Lung (tissue), 12 donors: ENCODE data around the gene ESAM. TPM values are rescaled to one million over a fixed set of nuclear protein-coding genes. Genes with fewer than 3 reads are reported as not detected.

Experiments used
- ATAC-seq: fragments of 200-7000 bp; cut with Tn5 transposase; one replicate; pipeline ENCODE4 v1.9.1; 2020; ENCODE audit warnings: moderate number of reproducible peaks; ENCODE audit not compliant: insufficient read depth, low FRiP score
- DNase-seq, 3 donors: peaks; one replicate each; pipeline ENCODE4 v3.0.0-alpha.2; 2013 to 2017
- H3K27ac ChIP-seq, 2 donors: one replicate each; pipeline ENCODE4 v1.5.1; 2013; ENCODE audit warnings: mild to moderate bottlenecking in 2 of 2, moderate library complexity in 2 of 2, control low read depth in 1 of 2, inconsistent platforms in 1 of 2, low read depth in 1 of 2, low read length in 1 of 2
- H3K27me3 ChIP-seq, 3 donors: one replicate each; pipeline ENCODE4 v1.5.1; 2013; ENCODE audit warnings: low read length in 2 of 3; ENCODE audit not compliant: control insufficient read depth in 3 of 3, insufficient read depth in 3 of 3
- H3K36me3 ChIP-seq, 4 donors: one replicate each; pipeline ENCODE4 v1.5.1; 2013; ENCODE audit warnings: low read length in 4 of 4, mild to moderate bottlenecking in 1 of 4, moderate library complexity in 1 of 4; ENCODE audit not compliant: control insufficient read depth in 4 of 4, insufficient read depth in 4 of 4
- H3K4me1 ChIP-seq, 5 donors: one replicate each; pipeline ENCODE4 v1.5.1; 2013; ENCODE audit warnings: low read length in 5 of 5, mild to moderate bottlenecking in 2 of 5, moderate library complexity in 1 of 5; ENCODE audit not compliant: control insufficient read depth in 5 of 5, insufficient read depth in 5 of 5
- H3K4me3 ChIP-seq: one replicate; pipeline ENCODE4 v1.5.1; 2013; ENCODE audit warnings: mild to moderate bottlenecking, control low read depth, moderate library complexity
- H3K9ac ChIP-seq, 2 donors: one replicate each; pipeline ENCODE4 v1.5.1; 2013; ENCODE audit warnings: low read length in 2 of 2, control low read depth in 1 of 2; ENCODE audit not compliant: insufficient read depth in 1 of 2
- H3K9me3 ChIP-seq, 4 donors: one replicate each; pipeline ENCODE4 v1.5.1; 2013; ENCODE audit warnings: low read length in 3 of 4, mild to moderate bottlenecking in 1 of 4, moderate library complexity in 1 of 4; ENCODE audit not compliant: control insufficient read depth in 4 of 4, insufficient read depth in 3 of 4
- CTCF ChIP-seq: IDR thresholded peaks from 2 replicates; pipeline ENCODE4 v1.5.1; 2012; ENCODE audit warnings: mild to moderate bottlenecking; ENCODE audit errors: control extremely low read depth, extremely low read depth
- WGBS, 2 donors: extraction: QIAGEN DNeasy Blood & Tissue Kit; methylation state at CpG; one replicate each; pipeline ENCODE4 v1.1.7; 2013; 5-methylcytosine and 5-hydroxymethylcytosine counted together
- polyA plus RNA-seq, 2 donors: library from polyadenylated mRNA; stranded (reverse); fragments of 200-250 nt; gene quantifications; one replicate each; pipeline ENCODE4 v1.2.1, GENCODE V29; 2013
- total RNA-seq, 2 donors: library from RNA; depleted of rRNA in 1 of 2; stranded (reverse); fragments of >200 nt in 1 of 2; gene quantifications; one replicate each; pipeline ENCODE4 v1.2.1, GENCODE V29; 2014 to 2021
- donor health status: control.
- donor health status: control.
- donor health status: Bipolar disorder and iron deficiency.
- donor health status: healthy.
- donor health status: DM: yes; HTN: yes; CAD: no.

Gene ESAM
- total and polyA plus RNA-seq, 4 donors = 77.7 to 142 (median 130) TPM

DNA sequence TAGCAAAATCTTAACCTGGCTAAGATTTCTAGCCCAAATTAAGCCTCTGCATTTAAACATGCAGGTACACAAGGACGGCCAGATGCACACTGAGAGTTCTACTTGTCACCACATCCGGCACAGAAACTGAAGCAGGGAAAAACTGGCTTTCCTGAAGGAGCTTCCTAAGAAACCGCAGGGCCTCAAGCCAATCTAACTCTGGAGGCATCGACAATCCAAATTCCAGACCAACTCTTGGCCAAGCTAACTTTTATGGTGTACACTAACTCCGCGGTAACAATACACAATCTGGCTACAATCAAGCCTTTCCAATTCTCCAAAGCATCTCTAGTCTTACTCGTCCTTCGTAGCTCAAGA is 36.9 kb upstream of the ESAM start:
- no peak for TF ChIP-seq CTCF
- ATAC-seq = no peak
- peak; percentile 35 to 75 (median 70) for DNase-seq
- Histone ChIP-seq H3K9me3 (no peaks in the 10 kb centered on the region), H3K36me3 (no peaks in the 10 kb centered on the region), H3K9ac (peak overlapping the region; percentile 50 to 87), H3K4me3 (peak overlapping the region; percentile 100), H3K27ac (peak overlapping the region; percentile 96 to 100), H3K4me1 (peaks cover 0 to 29% (median 7%) of the 10 kb centered on the region in 5 donors), H3K27me3 (no peaks in the 10 kb centered on the region)
- 3 to 6% methylated on average over 8 of the region's 8 CpGs for WGBS, 2 donors

GRCh38 chr11:124796312-124796711 is 34.2 kb upstream of the ESAM start:
- DNase-seq = no peak
- no peak overlapping the region for H3K27ac ChIP-seq
- no peaks in the 10 kb centered on the region for H3K9me3 ChIP-seq
- H3K36me3 ChIP-seq = no peaks in the 10 kb centered on the region
- WGBS, 2 donors = 89 to 95% methylated on average over 3 of the region's 3 CpGs
- H3K4me1 ChIP-seq = peaks cover 0 to 31% (median 11%) of the 10 kb centered on the region in 5 donors
- no peak for ATAC-seq
- no peak overlapping the region for H3K9ac ChIP-seq
- no peak overlapping the region for H3K4me3 ChIP-seq
- no peaks in the 10 kb centered on the region for H3K27me3 ChIP-seq
- TF ChIP-seq CTCF = no peak

DNA sequence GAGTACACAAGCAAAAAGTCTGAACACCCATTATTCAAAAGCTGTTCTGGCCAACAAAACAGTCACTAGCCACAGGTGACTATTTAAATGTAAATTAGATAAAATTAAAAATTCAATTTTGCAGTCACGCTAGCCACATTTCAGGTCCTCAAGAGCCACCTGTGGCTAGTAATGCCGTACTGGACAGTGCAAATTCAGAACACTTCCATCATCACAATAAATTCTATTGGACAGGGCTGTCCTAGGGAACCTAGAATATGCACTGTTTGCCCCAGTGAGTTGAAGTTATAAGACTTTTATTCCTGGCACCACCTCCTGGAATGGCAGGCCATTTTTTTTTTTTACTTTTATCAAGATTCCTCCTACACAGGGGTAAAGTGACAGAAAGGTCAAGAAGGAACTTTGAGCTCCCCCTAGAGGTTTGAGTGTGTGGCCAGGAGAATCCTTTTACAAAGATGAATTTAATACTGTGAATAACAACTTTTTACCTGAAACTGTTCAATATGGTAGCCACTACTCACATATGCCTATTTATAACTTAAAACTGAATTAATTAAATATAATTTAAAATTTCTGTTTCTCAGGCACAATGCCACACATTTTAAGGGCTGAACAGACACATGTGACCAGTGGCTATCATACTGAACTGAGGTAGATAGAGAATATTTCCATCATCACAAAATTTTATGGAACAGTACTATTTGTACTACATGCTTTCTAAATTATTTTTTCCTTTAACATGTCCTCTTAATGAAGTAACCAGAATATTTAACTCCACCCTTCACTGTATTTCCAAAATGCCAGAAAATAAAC is 31.6 kb upstream of the ESAM start:
- DNase-seq (peak in 2 of 3 donors; percentile 40 to 62), ATAC-seq (peak; percentile 71)
- Histone ChIP-seq H3K9me3 (no peaks in the 10 kb centered on the region), H3K27me3 (no peaks in the 10 kb centered on the region), H3K27ac (no peak overlapping the region), H3K4me3 (no peak overlapping the region), H3K36me3 (no peaks in the 10 kb centered on the region), H3K9ac (no peak overlapping the region), H3K4me1 (peaks cover 0 to 22% (median 7%) of the 10 kb centered on the region in 5 donors)
- TF ChIP-seq CTCF = peak; percentile 21
- WGBS, 2 donors = 75 to 89% methylated on average over 2 of the region's 2 CpGs
